HepG2 (cell line): Measurements from ENCODE around the gene ZNF554. TPM values are rescaled to one million over a fixed set of nuclear protein-coding genes. Genes with fewer than 3 reads are reported as not detected.

Source experiments
- FOSL1 ChIP-seq: sonication (generic); formaldehyde crosslinking; IDR thresholded peaks from 2 replicates; pipeline ENCODE4 v1.9.0; 2021; ENCODE audit warnings: missing genetic modification reagents, borderline replicate concordance
- GFI1 ChIP-seq: sonication (generic); formaldehyde crosslinking; IDR thresholded peaks from 2 replicates; pipeline ENCODE4 v1.5.0; 2020; ENCODE audit warnings: missing genetic modification reagents, mild to moderate bottlenecking, borderline replicate concordance
- IRX3 ChIP-seq: sonication (generic); formaldehyde crosslinking; IDR thresholded peaks from 2 replicates; pipeline ENCODE4 v1.8.1; 2023; ENCODE audit warnings: mild to moderate bottlenecking, low read depth, missing genetic modification reagents, borderline replicate concordance
- KDM2A ChIP-seq: sonication (generic); formaldehyde crosslinking; IDR thresholded peaks from 2 replicates; pipeline ENCODE4 v1.4.0; 2020; ENCODE audit warnings: low read depth, missing genetic modification reagents, borderline replicate concordance
- KDM3A ChIP-seq: IDR thresholded peaks from 2 replicates; pipeline ENCODE4 v1.6.1; 2018; ENCODE audit warnings: low read depth, missing compliant biosample characterization
- NFE2L1 ChIP-seq: sonication (generic); formaldehyde crosslinking; IDR thresholded peaks from 2 replicates; pipeline ENCODE4 v1.4.0; 2020; ENCODE audit warnings: missing genetic modification reagents, mild to moderate bottlenecking, borderline replicate concordance
- NKX3-1 ChIP-seq: sonication (generic); formaldehyde crosslinking; IDR thresholded peaks from 2 replicates; pipeline ENCODE4 v1.5.0; 2020; ENCODE audit warnings: missing genetic modification reagents
- RBAK ChIP-seq: sonication (generic); formaldehyde crosslinking; IDR thresholded peaks from 2 replicates; pipeline ENCODE4 v1.5.1; 2020; ENCODE audit warnings: mild to moderate bottlenecking, missing genetic modification reagents
- REPIN1 ChIP-seq: sonication (generic); formaldehyde crosslinking; IDR thresholded peaks from 2 replicates; pipeline ENCODE4 v1.8.0; 2022; ENCODE audit warnings: missing genetic modification reagents, low read depth, mild to moderate bottlenecking, borderline replicate concordance
- SOX13 ChIP-seq, 3 experiments: fragments of 450-650 bp in 1 of 3; sonication (generic) in 1 of 3; formaldehyde crosslinking in 1 of 3; IDR thresholded peaks in 2 of 3; conservative IDR thresholded peaks in 1 of 3; 2 replicates each; pipeline versions ENCODE4 v1.5.0 to v1.6.1; 2016 to 2020; ENCODE audit warnings: antibody characterized with exemption in 1 of 3, mild to moderate bottlenecking in 1 of 3, missing compliant biosample characterization in 1 of 3, missing genetic modification reagents in 1 of 3, moderate library complexity in 1 of 3
- SP140L ChIP-seq: sonication (generic); formaldehyde crosslinking; IDR thresholded peaks from 2 replicates; pipeline ENCODE4 v1.4.0; 2020; ENCODE audit warnings: missing genetic modification reagents, borderline replicate concordance
- STAT5B ChIP-seq: sonication (generic); formaldehyde crosslinking; IDR thresholded peaks from 2 replicates; pipeline ENCODE4 v1.4.0; 2020; ENCODE audit warnings: missing genetic modification reagents
- TEAD3 ChIP-seq: optimal IDR thresholded peaks from 2 replicates; pipeline ENCODE3; 2016; ENCODE audit warnings: borderline replicate concordance
- U2AF2 ChIP-seq: fragments of 200-400 bp; formaldehyde crosslinking; IDR thresholded peaks from 2 replicates; pipeline ENCODE4 v1.6.1; 2017; ENCODE audit warnings: low read depth, mild to moderate bottlenecking, low read length
- ZNF367 ChIP-seq: sonication (generic); formaldehyde crosslinking; IDR thresholded peaks from 2 replicates; pipeline ENCODE4 v1.4.0; 2020; ENCODE audit warnings: missing genetic modification reagents, borderline replicate concordance
- ZNF709 ChIP-seq: sonication (generic); formaldehyde crosslinking; IDR thresholded peaks from 2 replicates; pipeline ENCODE4 v1.5.0; 2020; ENCODE audit warnings: mild to moderate bottlenecking, missing genetic modification reagents
- ZSCAN21 ChIP-seq: sonication (generic); formaldehyde crosslinking; IDR thresholded peaks from 2 replicates; pipeline ENCODE4 v1.8.0; 2022; ENCODE audit warnings: mild to moderate bottlenecking, missing genetic modification reagents, moderate library complexity, borderline replicate concordance
- polyA plus RNA-seq, 8 experiments: library from polyadenylated mRNA; depleted of rRNA in 3 of 8; stranded (reverse) in 7 of 8; unstranded in 1 of 8; fragments of >200 nt; fragmentation: Illumina TruSeq in 4 of 8; extraction: Trizol in 4 of 8; gene quantifications; 2 replicates each; pipeline versions ENCODE4 v1.2.1 to v1.2.3, GENCODE V29; 2011 to 2016; ENCODE audit warnings: low read depth in 4 of 8, missing spikeins in 1 of 8, mixed read lengths in 1 of 8; ENCODE audit not compliant: insufficient read depth in 1 of 8
- total RNA-seq, 5 experiments: library from RNA; depleted of rRNA; stranded (reverse); fragments of >200 nt; fragmentation: Illumina TruSeq; extraction: Trizol; gene quantifications; 2 replicates each; pipeline ENCODE4 v1.2.3, GENCODE V29; 2016; ENCODE audit warnings: low read depth in 1 of 5
- TF ChIP-seq, protein P1 (sequence below): sonication (generic); formaldehyde crosslinking; IDR thresholded peaks from 2 replicates; pipeline ENCODE4 v1.5.1; 2020; ENCODE audit warnings: mild to moderate bottlenecking, moderate library complexity, missing genetic modification reagents
- TF ChIP-seq, protein P2 (sequence below): sonication (generic); formaldehyde crosslinking; IDR thresholded peaks from 2 replicates; pipeline ENCODE4 v1.4.0; 2020; ENCODE audit warnings: mild to moderate bottlenecking, missing genetic modification reagents
- TF ChIP-seq, protein P3 (sequence below): sonication (generic); formaldehyde crosslinking; IDR thresholded peaks from 2 replicates; pipeline ENCODE4 v1.5.1; 2020; ENCODE audit warnings: mild to moderate bottlenecking, missing genetic modification reagents, moderate library complexity

The ZNF554 gene
- total and polyA plus RNA-seq, 2 of the 13 experiments (the other 11 are each of a cell fraction or from before 2014, with no cell fraction given), result 2.2 to 2.7 TPM

DNA sequence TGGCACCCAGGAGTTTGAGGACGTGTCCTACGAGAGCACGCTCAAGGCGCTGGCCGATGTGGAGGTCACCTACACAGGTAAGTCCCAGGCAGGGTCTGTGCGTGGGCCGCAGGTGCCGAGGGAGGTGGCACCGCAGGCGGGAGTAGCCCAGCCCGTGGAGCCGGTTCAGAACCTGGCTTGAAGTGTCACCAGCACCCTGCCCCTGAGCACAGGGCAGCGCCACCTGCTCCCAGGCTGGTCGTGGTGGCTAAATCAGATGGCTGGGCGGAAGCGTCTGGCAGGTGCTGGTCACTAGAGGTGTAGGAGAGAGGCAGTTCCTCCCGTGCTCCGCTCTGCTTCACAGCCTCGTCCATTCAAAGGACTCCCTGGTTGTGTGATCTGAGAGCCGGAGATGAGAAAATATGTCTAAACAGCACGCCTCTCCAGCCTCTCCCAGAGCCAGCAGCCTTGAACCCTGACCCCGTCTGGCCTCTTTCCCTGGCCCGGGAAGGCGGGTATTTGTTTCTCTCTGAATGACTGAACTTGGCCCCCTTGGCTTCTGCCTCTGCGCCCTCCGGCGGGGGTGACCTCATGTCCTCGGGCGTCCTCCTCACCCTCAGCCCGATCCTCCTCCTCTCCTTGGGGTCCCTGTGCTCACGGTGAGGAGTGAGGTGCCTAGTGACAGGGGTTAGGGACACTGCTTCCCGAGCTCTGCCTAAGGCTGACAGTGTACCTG is 29.0 kb upstream of the ZNF554 start (continued):
- TF ChIP-seq, protein P1, sequence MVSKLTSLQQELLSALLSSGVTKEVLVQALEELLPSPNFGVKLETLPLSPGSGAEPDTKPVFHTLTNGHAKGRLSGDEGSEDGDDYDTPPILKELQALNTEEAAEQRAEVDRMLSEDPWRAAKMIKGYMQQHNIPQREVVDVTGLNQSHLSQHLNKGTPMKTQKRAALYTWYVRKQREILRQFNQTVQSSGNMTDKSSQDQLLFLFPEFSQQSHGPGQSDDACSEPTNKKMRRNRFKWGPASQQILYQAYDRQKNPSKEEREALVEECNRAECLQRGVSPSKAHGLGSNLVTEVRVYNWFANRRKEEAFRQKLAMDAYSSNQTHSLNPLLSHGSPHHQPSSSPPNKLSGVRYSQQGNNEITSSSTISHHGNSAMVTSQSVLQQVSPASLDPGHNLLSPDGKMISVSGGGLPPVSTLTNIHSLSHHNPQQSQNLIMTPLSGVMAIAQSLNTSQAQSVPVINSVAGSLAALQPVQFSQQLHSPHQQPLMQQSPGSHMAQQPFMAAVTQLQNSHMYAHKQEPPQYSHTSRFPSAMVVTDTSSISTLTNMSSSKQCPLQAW (CRISPR knock-in tag), result peak; percentile 92
- TF ChIP-seq NKX3-1, result peak; percentile 20; the same call in 1 of the 2 replicates
- TF ChIP-seq TEAD3 (CRISPR knock-in tag), result peak; percentile 80
- TF ChIP-seq KDM2A, result no peak; the same call in 1 of the 2 replicates
- no peak for TF ChIP-seq ZNF367 (CRISPR knock-in tag)
- TF ChIP-seq KDM3A (CRISPR knock-in tag), result no peak
- 0 out of 2 replicates have a peak, but pooled peaks have one; percentile 46 for TF ChIP-seq IRX3
- TF ChIP-seq, protein P2, sequence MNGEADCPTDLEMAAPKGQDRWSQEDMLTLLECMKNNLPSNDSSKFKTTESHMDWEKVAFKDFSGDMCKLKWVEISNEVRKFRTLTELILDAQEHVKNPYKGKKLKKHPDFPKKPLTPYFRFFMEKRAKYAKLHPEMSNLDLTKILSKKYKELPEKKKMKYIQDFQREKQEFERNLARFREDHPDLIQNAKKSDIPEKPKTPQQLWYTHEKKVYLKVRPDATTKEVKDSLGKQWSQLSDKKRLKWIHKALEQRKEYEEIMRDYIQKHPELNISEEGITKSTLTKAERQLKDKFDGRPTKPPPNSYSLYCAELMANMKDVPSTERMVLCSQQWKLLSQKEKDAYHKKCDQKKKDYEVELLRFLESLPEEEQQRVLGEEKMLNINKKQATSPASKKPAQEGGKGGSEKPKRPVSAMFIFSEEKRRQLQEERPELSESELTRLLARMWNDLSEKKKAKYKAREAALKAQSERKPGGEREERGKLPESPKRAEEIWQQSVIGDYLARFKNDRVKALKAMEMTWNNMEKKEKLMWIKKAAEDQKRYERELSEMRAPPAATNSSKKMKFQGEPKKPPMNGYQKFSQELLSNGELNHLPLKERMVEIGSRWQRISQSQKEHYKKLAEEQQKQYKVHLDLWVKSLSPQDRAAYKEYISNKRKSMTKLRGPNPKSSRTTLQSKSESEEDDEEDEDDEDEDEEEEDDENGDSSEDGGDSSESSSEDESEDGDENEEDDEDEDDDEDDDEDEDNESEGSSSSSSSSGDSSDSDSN (CRISPR knock-in tag), result no peak; the same call in 1 of the 2 replicates
- TF ChIP-seq SOX13 (IDR thresholded peaks at IDR 0.05), result no peak
- TF ChIP-seq SOX13 (CRISPR knock-in tag; conservative IDR thresholded peaks at IDR 0.05 in 1 of 2, IDR thresholded peaks at IDR 0.05 in 1 of 2), result peak in 1 of 2 experiments; percentile 78; a peak in 2 of 4 replicates
- no peak for TF ChIP-seq FOSL1 (CRISPR knock-in tag)
- no peak for TF ChIP-seq NFE2L1 (CRISPR knock-in tag)
- TF ChIP-seq ZNF709 (CRISPR knock-in tag), result no peak
- peak; percentile 72; the same call in 1 of the 2 replicates for TF ChIP-seq REPIN1 (CRISPR knock-in tag)
- no peak for TF ChIP-seq U2AF2
- no peak for TF ChIP-seq RBAK
- TF ChIP-seq ZSCAN21 (CRISPR knock-in tag), result peak; percentile 63; the same call in 1 of the 2 replicates
- no peak for TF ChIP-seq STAT5B (CRISPR knock-in tag)
- TF ChIP-seq SP140L (CRISPR knock-in tag), result 0 out of 2 replicates have a peak, but pooled peaks have one; percentile 29
- TF ChIP-seq, protein P3, sequence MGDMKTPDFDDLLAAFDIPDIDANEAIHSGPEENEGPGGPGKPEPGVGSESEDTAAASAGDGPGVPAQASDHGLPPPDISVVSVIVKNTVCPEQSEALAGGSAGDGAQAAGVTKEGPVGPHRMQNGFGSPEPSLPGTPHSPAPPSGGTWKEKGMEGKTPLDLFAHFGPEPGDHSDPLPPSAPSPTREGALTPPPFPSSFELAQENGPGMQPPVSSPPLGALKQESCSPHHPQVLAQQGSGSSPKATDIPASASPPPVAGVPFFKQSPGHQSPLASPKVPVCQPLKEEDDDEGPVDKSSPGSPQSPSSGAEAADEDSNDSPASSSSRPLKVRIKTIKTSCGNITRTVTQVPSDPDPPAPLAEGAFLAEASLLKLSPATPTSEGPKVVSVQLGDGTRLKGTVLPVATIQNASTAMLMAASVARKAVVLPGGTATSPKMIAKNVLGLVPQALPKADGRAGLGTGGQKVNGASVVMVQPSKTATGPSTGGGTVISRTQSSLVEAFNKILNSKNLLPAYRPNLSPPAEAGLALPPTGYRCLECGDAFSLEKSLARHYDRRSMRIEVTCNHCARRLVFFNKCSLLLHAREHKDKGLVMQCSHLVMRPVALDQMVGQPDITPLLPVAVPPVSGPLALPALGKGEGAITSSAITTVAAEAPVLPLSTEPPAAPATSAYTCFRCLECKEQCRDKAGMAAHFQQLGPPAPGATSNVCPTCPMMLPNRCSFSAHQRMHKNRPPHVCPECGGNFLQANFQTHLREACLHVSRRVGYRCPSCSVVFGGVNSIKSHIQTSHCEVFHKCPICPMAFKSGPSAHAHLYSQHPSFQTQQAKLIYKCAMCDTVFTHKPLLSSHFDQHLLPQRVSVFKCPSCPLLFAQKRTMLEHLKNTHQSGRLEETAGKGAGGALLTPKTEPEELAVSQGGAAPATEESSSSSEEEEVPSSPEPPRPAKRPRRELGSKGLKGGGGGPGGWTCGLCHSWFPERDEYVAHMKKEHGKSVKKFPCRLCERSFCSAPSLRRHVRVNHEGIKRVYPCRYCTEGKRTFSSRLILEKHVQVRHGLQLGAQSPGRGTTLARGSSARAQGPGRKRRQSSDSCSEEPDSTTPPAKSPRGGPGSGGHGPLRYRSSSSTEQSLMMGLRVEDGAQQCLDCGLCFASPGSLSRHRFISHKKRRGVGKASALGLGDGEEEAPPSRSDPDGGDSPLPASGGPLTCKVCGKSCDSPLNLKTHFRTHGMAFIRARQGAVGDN (CRISPR knock-in tag), result peak; percentile 91
- peak; percentile 60; the same call in 1 of the 2 replicates for TF ChIP-seq GFI1 (CRISPR knock-in tag)
